GM12878 (cell line): ENCODE results near the gene WDR48. TPM values are rescaled to one million over a fixed set of nuclear protein-coding genes. Genes with fewer than 3 reads are reported as not detected.
A peak's percentile ranks its signal among the peaks of the same experiment; 100 is the strongest.

Source experiments
- CHD1 ChIP-seq: IDR thresholded peaks from 2 replicates; pipeline ENCODE4 v1.6.1; 2012; ENCODE audit warnings: low read depth, low read length, improper control_type of control experiment
- CHD2 ChIP-seq: IDR thresholded peaks from 2 replicates; pipeline ENCODE4 v1.6.1; 2011; ENCODE audit warnings: low read depth, low read length, improper control_type of control experiment, borderline replicate concordance
- FOXM1 ChIP-seq: IDR thresholded peaks from 2 replicates; pipeline ENCODE4 v1.6.1; 2012; ENCODE audit warnings: low read depth, mild to moderate bottlenecking, inconsistent platforms, low read length, moderate library complexity
- HCFC1 ChIP-seq: fragments of 150-350 bp; IDR thresholded peaks from 2 replicates; pipeline ENCODE4 v1.6.1; 2014; ENCODE audit warnings: low read length
- JUNB ChIP-seq: IDR thresholded peaks from 2 replicates; pipeline ENCODE4 v1.6.1; 2016; ENCODE audit warnings: antibody characterized with exemption, mild to moderate bottlenecking
- NR2F1 ChIP-seq: fragments of 450-650 bp; conservative IDR thresholded peaks from 2 replicates; pipeline ENCODE4 v1.6.1; 2017; ENCODE audit warnings: mild to moderate bottlenecking
- PAX5 ChIP-seq: IDR thresholded peaks from 2 replicates; pipeline ENCODE4 v1.6.1; 2011; ENCODE audit warnings: low read depth, low read length, borderline replicate concordance
- POLR2A ChIP-seq: IDR thresholded peaks from 2 replicates; pipeline ENCODE4 v1.6.1; 2011; ENCODE audit warnings: low read depth, mild to moderate bottlenecking, low read length
- RB1 ChIP-seq: fragments of 450-650 bp; formaldehyde crosslinking; IDR thresholded peaks from 2 replicates; pipeline ENCODE4 v1.6.1; 2017; ENCODE audit warnings: mild to moderate bottlenecking, borderline replicate concordance
- RELA ChIP-seq: fragments of 450-650 bp; IDR thresholded peaks from 2 replicates; pipeline ENCODE4 v1.8.0; 2014; ENCODE audit warnings: borderline replicate concordance; ENCODE audit not compliant: partially characterized antibody
- RUNX3 ChIP-seq: IDR thresholded peaks from 2 replicates; pipeline ENCODE4 v1.6.1; 2012; ENCODE audit warnings: low read length, inconsistent platforms
- SMAD5 ChIP-seq: IDR thresholded peaks from 2 replicates; pipeline ENCODE4 v1.6.1; 2016; ENCODE audit warnings: antibody characterized with exemption, low read depth
- ZBED1 ChIP-seq: IDR thresholded peaks from 2 replicates; pipeline ENCODE4 v1.6.1; 2016; ENCODE audit warnings: borderline replicate concordance
- polyA plus RNA-seq, 11 experiments: library from polyadenylated mRNA; depleted of rRNA in 4 of 11; unstranded in 6 of 11; stranded (reverse) in 5 of 11; fragments of >200 nt; fragmentation: Nextera tagmentation in 4 of 11; fragmentation: Illumina TruSeq in 1 of 11; extraction: Ambion mirVana in 4 of 11; extraction: Trizol in 1 of 11; gene quantifications; 1 replicate in 1 of 11; 2 replicates in 10 of 11; pipeline versions ENCODE4 v1.2.1 to v1.2.3, GENCODE V29; 2011 to 2016; ENCODE audit warnings: inconsistent platforms in 2 of 11, missing spikeins in 2 of 11, low read depth in 1 of 11
- total RNA-seq, 4 experiments: library from RNA; depleted of rRNA in 3 of 4; stranded (reverse); fragments of >200 nt in 3 of 4; fragmentation: Illumina TruSeq in 1 of 4; extraction: Trizol in 1 of 4; gene quantifications; 2 replicates each; pipeline versions ENCODE4 v1.2.1 to v1.2.3, GENCODE V29; 2013 to 2021
- TF ChIP-seq, protein P1 (sequence below): IDR thresholded peaks from 2 replicates; pipeline ENCODE4 v1.6.1; 2011; ENCODE audit warnings: low read depth, mild to moderate bottlenecking, low read length, moderate library complexity, borderline replicate concordance; ENCODE audit errors: extremely low read depth
- TF ChIP-seq, protein P2 (sequence below): fragments of 450-650 bp; IDR thresholded peaks from 2 replicates; pipeline ENCODE4 v1.6.1; 2016; ENCODE audit warnings: mild to moderate bottlenecking, moderate library complexity, borderline replicate concordance
- TF ChIP-seq, protein P3 (sequence below): IDR thresholded peaks from 2 replicates; pipeline ENCODE4 v1.6.1; 2011; ENCODE audit warnings: borderline replicate concordance, low read depth, mild to moderate bottlenecking, moderate library complexity, low read length; ENCODE audit not compliant: insufficient read depth, poor library complexity, severe bottlenecking
- TF ChIP-seq, protein P4 (sequence below): fragments of 450-650 bp; formaldehyde crosslinking; IDR thresholded peaks from 2 replicates; pipeline ENCODE4 v1.4.0; 2022; ENCODE audit warnings: mild to moderate bottlenecking, moderate library complexity
- TF ChIP-seq, protein P5 (sequence below): IDR thresholded peaks from 2 replicates; pipeline ENCODE4 v1.6.1; 2011; ENCODE audit warnings: low read depth, low read length, improper control_type of control experiment, borderline replicate concordance
- TF ChIP-seq, protein P6 (sequence below): IDR thresholded peaks from 2 replicates; pipeline ENCODE4 v1.6.1; 2011; ENCODE audit warnings: borderline replicate concordance, low read depth, mild to moderate bottlenecking, moderate library complexity, mixed read lengths, low read length; ENCODE audit not compliant: insufficient read depth; ENCODE audit errors: extremely low read length

Gene WDR48
- total and polyA plus RNA-seq, 10 of the 15 experiments (the other 5 are each of a cell fraction or from before 2014, with no cell fraction given) = 16.8 to 43.8 (median 29.0) TPM

DNA sequence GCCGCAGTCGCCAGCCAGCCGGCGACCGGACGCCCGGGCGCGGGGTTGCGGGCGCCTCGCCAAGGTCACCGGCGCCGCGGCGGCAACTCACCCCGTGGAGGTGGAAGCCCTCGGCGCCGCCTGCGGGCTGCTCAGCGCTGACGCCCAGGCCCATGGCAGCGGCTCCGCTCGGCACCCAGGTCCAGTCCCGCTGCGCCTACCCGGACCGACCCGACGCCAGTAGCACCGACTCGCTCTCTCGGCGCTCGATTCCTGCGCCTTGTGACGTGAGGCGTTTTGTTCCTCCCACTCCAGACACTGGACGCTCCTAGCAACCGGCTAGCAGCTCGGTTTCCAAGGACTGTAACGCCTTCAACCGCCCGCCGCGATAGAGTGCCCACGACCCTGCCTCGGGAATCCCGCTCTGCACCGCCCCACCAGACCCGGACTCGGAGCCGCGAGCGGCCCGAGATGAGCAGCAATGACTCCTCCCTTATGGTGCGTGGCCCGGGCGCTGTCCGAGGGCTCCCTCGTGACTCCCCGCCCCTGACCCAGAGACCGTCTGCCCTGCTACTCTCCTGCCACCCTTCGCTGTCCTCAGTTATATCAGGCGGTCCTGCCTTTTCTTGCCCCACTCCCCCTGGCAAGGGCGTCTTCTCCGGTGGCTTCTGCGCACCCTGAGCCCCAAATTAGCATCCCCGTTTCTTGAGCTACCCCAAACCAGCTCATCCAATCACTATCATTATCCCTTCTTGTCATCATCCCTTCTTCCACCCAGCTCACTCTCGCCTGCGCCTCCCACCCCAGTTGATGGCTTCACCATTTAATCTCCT lies 55.8 kb downstream of the WDR48 start, which contains the start of the genes GORASP1 and TTC21A (continued):
- TF ChIP-seq ZBED1 (no peak), RELA (peak; percentile 15), PAX5 (no peak), SMAD5 (no peak), FOXM1 (no peak), HCFC1 (peak; percentile 48; the same call in 1 of the 2 replicates), POLR2A (peak; percentile 60), NR2F1 (peak; percentile 94), CHD1 (no peak), CHD2 (no peak), RB1 (0 out of 2 replicates have a peak, but pooled peaks have one; percentile 51), RUNX3 (no peak), JUNB (no peak)
- TF ChIP-seq, protein P1, sequence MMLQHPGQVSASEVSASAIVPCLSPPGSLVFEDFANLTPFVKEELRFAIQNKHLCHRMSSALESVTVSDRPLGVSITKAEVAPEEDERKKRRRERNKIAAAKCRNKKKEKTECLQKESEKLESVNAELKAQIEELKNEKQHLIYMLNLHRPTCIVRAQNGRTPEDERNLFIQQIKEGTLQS = no peak
- TF ChIP-seq, protein P2, sequence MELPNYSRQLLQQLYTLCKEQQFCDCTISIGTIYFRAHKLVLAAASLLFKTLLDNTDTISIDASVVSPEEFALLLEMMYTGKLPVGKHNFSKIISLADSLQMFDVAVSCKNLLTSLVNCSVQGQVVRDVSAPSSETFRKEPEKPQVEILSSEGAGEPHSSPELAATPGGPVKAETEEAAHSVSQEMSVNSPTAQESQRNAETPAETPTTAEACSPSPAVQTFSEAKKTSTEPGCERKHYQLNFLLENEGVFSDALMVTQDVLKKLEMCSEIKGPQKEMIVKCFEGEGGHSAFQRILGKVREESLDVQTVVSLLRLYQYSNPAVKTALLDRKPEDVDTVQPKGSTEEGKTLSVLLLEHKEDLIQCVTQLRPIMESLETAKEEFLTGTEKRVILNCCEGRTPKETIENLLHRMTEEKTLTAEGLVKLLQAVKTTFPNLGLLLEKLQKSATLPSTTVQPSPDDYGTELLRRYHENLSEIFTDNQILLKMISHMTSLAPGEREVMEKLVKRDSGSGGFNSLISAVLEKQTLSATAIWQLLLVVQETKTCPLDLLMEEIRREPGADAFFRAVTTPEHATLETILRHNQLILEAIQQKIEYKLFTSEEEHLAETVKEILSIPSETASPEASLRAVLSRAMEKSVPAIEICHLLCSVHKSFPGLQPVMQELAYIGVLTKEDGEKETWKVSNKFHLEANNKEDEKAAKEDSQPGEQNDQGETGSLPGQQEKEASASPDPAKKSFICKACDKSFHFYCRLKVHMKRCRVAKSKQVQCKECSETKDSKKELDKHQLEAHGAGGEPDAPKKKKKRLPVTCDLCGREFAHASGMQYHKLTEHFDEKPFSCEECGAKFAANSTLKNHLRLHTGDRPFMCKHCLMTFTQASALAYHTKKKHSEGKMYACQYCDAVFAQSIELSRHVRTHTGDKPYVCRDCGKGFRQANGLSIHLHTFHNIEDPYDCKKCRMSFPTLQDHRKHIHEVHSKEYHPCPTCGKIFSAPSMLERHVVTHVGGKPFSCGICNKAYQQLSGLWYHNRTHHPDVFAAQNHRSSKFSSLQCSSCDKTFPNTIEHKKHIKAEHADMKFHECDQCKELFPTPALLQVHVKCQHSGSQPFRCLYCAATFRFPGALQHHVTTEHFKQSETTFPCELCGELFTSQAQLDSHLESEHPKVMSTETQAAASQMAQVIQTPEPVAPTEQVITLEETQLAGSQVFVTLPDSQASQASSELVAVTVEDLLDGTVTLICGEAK = 0 out of 2 replicates have a peak, but pooled peaks have one; percentile 24
- TF ChIP-seq, protein P3, sequence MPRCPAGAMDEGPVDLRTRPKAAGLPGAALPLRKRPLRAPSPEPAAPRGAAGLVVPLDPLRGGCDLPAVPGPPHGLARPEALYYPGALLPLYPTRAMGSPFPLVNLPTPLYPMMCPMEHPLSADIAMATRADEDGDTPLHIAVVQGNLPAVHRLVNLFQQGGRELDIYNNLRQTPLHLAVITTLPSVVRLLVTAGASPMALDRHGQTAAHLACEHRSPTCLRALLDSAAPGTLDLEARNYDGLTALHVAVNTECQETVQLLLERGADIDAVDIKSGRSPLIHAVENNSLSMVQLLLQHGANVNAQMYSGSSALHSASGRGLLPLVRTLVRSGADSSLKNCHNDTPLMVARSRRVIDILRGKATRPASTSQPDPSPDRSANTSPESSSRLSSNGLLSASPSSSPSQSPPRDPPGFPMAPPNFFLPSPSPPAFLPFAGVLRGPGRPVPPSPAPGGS = no peak
- TF ChIP-seq, protein P4, sequence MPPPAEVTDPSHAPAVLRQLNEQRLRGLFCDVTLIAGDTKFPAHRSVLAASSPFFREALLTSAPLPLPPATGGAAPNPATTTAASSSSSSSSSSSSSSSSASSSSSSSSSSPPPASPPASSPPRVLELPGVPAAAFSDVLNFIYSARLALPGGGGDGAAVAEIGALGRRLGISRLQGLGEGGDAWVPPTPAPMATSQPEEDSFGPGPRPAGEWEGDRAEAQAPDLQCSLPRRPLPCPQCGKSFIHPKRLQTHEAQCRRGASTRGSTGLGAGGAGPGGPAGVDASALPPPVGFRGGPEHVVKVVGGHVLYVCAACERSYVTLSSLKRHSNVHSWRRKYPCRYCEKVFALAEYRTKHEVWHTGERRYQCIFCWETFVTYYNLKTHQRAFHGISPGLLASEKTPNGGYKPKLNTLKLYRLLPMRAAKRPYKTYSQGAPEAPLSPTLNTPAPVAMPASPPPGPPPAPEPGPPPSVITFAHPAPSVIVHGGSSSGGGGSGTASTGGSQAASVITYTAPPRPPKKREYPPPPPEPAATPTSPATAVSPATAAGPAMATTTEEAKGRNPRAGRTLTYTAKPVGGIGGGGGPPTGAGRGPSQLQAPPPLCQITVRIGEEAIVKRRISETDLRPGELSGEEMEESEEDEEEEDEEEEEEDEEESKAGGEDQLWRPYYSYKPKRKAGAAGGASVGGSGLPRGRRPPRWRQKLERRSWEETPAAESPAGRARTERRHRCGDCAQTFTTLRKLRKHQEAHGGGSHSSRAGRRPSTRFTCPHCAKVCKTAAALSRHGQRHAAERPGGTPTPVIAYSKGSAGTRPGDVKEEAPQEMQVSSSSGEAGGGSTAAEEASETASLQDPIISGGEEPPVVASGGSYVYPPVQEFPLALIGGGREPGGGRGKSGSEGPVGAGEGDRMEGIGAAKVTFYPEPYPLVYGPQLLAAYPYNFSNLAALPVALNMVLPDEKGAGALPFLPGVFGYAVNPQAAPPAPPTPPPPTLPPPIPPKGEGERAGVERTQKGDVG (CRISPR knock-in tag) = no peak
- TF ChIP-seq, protein P5, sequence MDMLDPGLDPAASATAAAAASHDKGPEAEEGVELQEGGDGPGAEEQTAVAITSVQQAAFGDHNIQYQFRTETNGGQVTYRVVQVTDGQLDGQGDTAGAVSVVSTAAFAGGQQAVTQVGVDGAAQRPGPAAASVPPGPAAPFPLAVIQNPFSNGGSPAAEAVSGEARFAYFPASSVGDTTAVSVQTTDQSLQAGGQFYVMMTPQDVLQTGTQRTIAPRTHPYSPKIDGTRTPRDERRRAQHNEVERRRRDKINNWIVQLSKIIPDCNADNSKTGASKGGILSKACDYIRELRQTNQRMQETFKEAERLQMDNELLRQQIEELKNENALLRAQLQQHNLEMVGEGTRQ = no peak
- TF ChIP-seq, protein P6, sequence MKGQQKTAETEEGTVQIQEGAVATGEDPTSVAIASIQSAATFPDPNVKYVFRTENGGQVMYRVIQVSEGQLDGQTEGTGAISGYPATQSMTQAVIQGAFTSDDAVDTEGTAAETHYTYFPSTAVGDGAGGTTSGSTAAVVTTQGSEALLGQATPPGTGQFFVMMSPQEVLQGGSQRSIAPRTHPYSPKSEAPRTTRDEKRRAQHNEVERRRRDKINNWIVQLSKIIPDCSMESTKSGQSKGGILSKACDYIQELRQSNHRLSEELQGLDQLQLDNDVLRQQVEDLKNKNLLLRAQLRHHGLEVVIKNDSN = no peak
